ENCODE data around the gene HDHD2. TPM values are rescaled to one million over a fixed set of nuclear protein-coding genes. Genes with fewer than 3 reads are reported as not detected.

Gene HDHD2
- total and polyA plus RNA-seq, 2 of the 13 experiments (the other 11 are each of a cell fraction or from before 2014, with no cell fraction given), result 10.2 to 34.7 TPM

GRCh38 chr18:47179520-47179919 is 29.2 kb upstream of the HDHD2 start:
- H3K27ac ChIP-seq (ENCODE audit: extremely low read length, insufficient read depth, low read length), result no peak overlapping the region
- no TSS peak for BruUV-seq (replicated peaks)
- no peak for FAIRE-seq
- in situ Hi-C loops (cut with HindIII; ENCODE audit: extremely low pct_ligation_motif_present, low pct_unique_long_range_greater_than_20kb), result no loop called here
- H3K9ac ChIP-seq (ENCODE audit: insufficient read depth, low read depth, low read length), result no peak overlapping the region
- ChIA-PET CTCF (ENCODE audit: low intra/inter-chr PET ratio, low total read pairs) (no interaction called here), POLR2A (interaction anchor here (1.0 kb wide), 1 partner anchor 29 kb away, joined by 3 read pairs; the partner anchor contains the start of gene HDHD2)
- H3K4me1 ChIP-seq (ENCODE audit: insufficient read depth, low read length), result peaks cover 7% of the 10 kb centered on the region
- no peak overlapping the region for H3K4me2 ChIP-seq (ENCODE audit: low read depth, low read length)
- intact Hi-C loops (cut with micrococcal nuclease; ENCODE audit: unreplicated experiment), result no loop called here
- ATAC-seq, result no peak
- no peaks in the 10 kb centered on the region for H3K36me3 ChIP-seq (replicated peaks in 1 of 2; ENCODE audit: control insufficient read depth in 1 of 2, insufficient read depth in 2 of 2, low read length in 2 of 2)
- H3K9me3 ChIP-seq (ENCODE audit: low read length), result peaks cover 6% of the 10 kb centered on the region
- 70% methylated on average over 4 of the region's 4 CpGs for WGBS (ENCODE audit: low lambda C conversion rate)
- H3K27me3 ChIP-seq (ENCODE audit: control insufficient read depth in 1 of 2, insufficient read depth in 2 of 2, low read length in 2 of 2), result peaks cover 0 to 2% of the 10 kb centered on the region in 2 experiments; a peak in 1 of 5 replicates
- H2AFZ ChIP-seq (ENCODE audit: low read length), result no peak overlapping the region
- TF ChIP-seq ZBTB7B (CRISPR knock-in tag; IDR thresholded peaks at IDR 0.05), result no peak
- no peak for TF ChIP-seq SRSF4 (IDR thresholded peaks at IDR 0.05; ENCODE audit: low read depth, low read length, poor library complexity, severe bottlenecking)
- TF ChIP-seq CHCHD3 (CRISPR knock-in tag; IDR thresholded peaks at IDR 0.05), result no peak
- TF ChIP-seq ZKSCAN5 (CRISPR knock-in tag; IDR thresholded peaks at IDR 0.05), result no peak
- H3K4me3 ChIP-seq (replicated peaks in 1 of 3; ENCODE audit: insufficient read depth in 1 of 3, low read depth in 2 of 3, low read length in 3 of 3), result no peak overlapping the region
- no peaks in the 10 kb centered on the region; the same call in 1 of the 2 replicates for H4K20me1 ChIP-seq (ENCODE audit: insufficient read depth, low read length)
- DNase-seq (ENCODE audit: low spot score), result no peak
- peaks cover 16% of the 10 kb centered on the region for H3K79me2 ChIP-seq (ENCODE audit: insufficient read depth, low read length)

- in situ Hi-C loops (cut with HindIII; ENCODE audit: extremely low pct_ligation_motif_present, low pct_unique_long_range_greater_than_20kb), result no loop called here
- peaks cover 0 to 2% of the 10 kb centered on the region in 2 experiments; a peak in 1 of 5 replicates for H3K27me3 ChIP-seq (ENCODE audit: control insufficient read depth in 1 of 2, insufficient read depth in 2 of 2, low read length in 2 of 2)
- ChIA-PET POLR2A (no interaction called here), CTCF (ENCODE audit: low intra/inter-chr PET ratio, low total read pairs) (no interaction called here)
- ATAC-seq (peak; percentile 97), FAIRE-seq (peak; percentile 36), DNase-seq (ENCODE audit: low spot score) (peak; percentile 83)
- H3K9me3 ChIP-seq (ENCODE audit: low read length), result no peaks in the 10 kb centered on the region
- peak within 1 kb of the TSS; percentile 85 to 97 (median 88) for H3K4me3 ChIP-seq (replicated peaks in 1 of 3; ENCODE audit: insufficient read depth in 1 of 3, low read depth in 2 of 3, low read length in 3 of 3)
- H4K20me1 ChIP-seq (ENCODE audit: insufficient read depth, low read length), result peaks cover 9% of the 10 kb centered on the region
- peak within 1 kb of the TSS; percentile 96 for H3K9ac ChIP-seq (ENCODE audit: insufficient read depth, low read depth, low read length)
- H3K27ac ChIP-seq (ENCODE audit: extremely low read length, insufficient read depth, low read length), result peak within 1 kb of the TSS; percentile 93
- H2AFZ ChIP-seq (ENCODE audit: low read length), result no peak within 1 kb of the TSS
- H3K79me2 ChIP-seq (ENCODE audit: insufficient read depth, low read length), result peaks cover 47% of the 10 kb centered on the region
- WGBS (ENCODE audit: low lambda C conversion rate), result 2% methylated on average over 23 of the region's 48 CpGs
- H3K36me3 ChIP-seq (replicated peaks in 1 of 2; ENCODE audit: control insufficient read depth in 1 of 2, insufficient read depth in 2 of 2, low read length in 2 of 2), result peaks cover 1 to 9% of the 10 kb centered on the region in 2 experiments; a peak in 1 of 5 replicates
- peaks cover 30% of the 10 kb centered on the region for H3K4me1 ChIP-seq (ENCODE audit: insufficient read depth, low read length)
- no TSS peak for BruUV-seq (replicated peaks)
- intact Hi-C loops (cut with micrococcal nuclease; ENCODE audit: unreplicated experiment), result loop anchor here (1.0 kb wide), 1 partner anchor 26 kb away; the partner anchor contains the start of gene HDHD2
- peak within 1 kb of the TSS; percentile 77 for H3K4me2 ChIP-seq (ENCODE audit: low read depth, low read length)
- TF ChIP-seq ZNF510 (CRISPR knock-in tag; IDR thresholded peaks at IDR 0.05; ENCODE audit: low read depth), result no peak
- peak; percentile 73 for TF ChIP-seq ZNF580 (CRISPR knock-in tag; IDR thresholded peaks at IDR 0.05; ENCODE audit: borderline replicate concordance, low read depth)
- no peak for TF ChIP-seq ZIK1 (CRISPR knock-in tag; IDR thresholded peaks at IDR 0.05; ENCODE audit: borderline replicate concordance, low read depth)
- TF ChIP-seq KDM4B (CRISPR knock-in tag; IDR thresholded peaks at IDR 0.05), result peak; percentile 78; the same call in 1 of the 2 replicates
- no peak for TF ChIP-seq ZNF773 (CRISPR knock-in tag; IDR thresholded peaks at IDR 0.05; ENCODE audit: borderline replicate concordance)
- no peak for TF ChIP-seq ZNF512 (CRISPR knock-in tag; IDR thresholded peaks at IDR 0.05)
- peak; percentile 50 for TF ChIP-seq DRAP1 (CRISPR knock-in tag; IDR thresholded peaks at IDR 0.05)
- no peak for TF ChIP-seq GATAD2A (CRISPR knock-in tag; IDR thresholded peaks at IDR 0.05)
- no peak for TF ChIP-seq ZBTB37 (CRISPR knock-in tag; IDR thresholded peaks at IDR 0.05)
Observed at GRCh38 chr18:47175898-47176575, 25.7 kb upstream of the HDHD2 start, which contains the start of gene IER3IP1. Gene IER3IP1, minus strand, starts transcription at chr18:47176364. Its CDS starts 87 bp downstream, at chr18:47176277.
